Cardiac fibroblast (primary cell): ENCODE results near the gene PPP1R3G.
"Not testable (repeated sequence)": the region's sequence is repeated elsewhere in the genome, so short reads cannot be mapped to it uniquely, and the experiment has no call there.

Experiments
- DNase-seq, 2 donors: peaks; one replicate each; pipeline versions ENCODE4 v3.0.0 to v3.0.0-alpha.2; 2010; ENCODE audit warnings: low read depth in 2 of 2
- H3K4me3 ChIP-seq, 2 donors: replicated peaks in 1 of 2; 1 replicate in 1 of 2; 2 replicates in 1 of 2; pipeline ENCODE4 v1.5.1; 2011; ENCODE audit warnings: low read depth in 2 of 2, low read length in 2 of 2, mild to moderate bottlenecking in 2 of 2, moderate library complexity in 1 of 2
- CTCF ChIP-seq: IDR thresholded peaks from one replicate; pipeline ENCODE4 v1.5.1; 2011; ENCODE audit warnings: low read depth, mild to moderate bottlenecking, low read length, inconsistent platforms

The PPP1R3G gene

GRCh38 chr6:5112066-5112799 lies 27.1 kb downstream of the PPP1R3G start:
- no peak for TF ChIP-seq CTCF
- peak; percentile 48 to 84 for DNase-seq

GRCh38 chr6:5113096-5113495 lies 28.0 kb downstream of the PPP1R3G start:
- TF ChIP-seq CTCF, result no peak

More at GRCh38 chr6:5112066-5112799, 27.1 kb downstream of the PPP1R3G start:
- no peak overlapping the region for H3K4me3 ChIP-seq

GRCh38 chr6:5115168-5115567 lies 30.0 kb downstream of the PPP1R3G start:
- peak; percentile 44 for TF ChIP-seq CTCF
- peak; percentile 40 to 67 for DNase-seq
- H3K4me3 ChIP-seq, result no peak overlapping the region

More at GRCh38 chr6:5113096-5113495, 28.0 kb downstream of the PPP1R3G start:
- DNase-seq, result no peak
- no peak overlapping the region for H3K4me3 ChIP-seq

GRCh38 chr6:5116243-5116991 lies 31.3 kb downstream of the PPP1R3G start:
- no peak for DNase-seq
- TF ChIP-seq CTCF, result no peak
- H3K4me3 ChIP-seq, result no peak overlapping the region

- H3K4me3 ChIP-seq, result no peak overlapping the region
- no peak for TF ChIP-seq CTCF
- DNase-seq, result no peak
Observed at GRCh38 chr6:5119090-5119951, 34.2 kb downstream of the PPP1R3G start.

- TF ChIP-seq CTCF, result no peak
- no peak overlapping the region for H3K4me3 ChIP-seq
- no peak for DNase-seq
Observed at GRCh38 chr6:5120011-5120410, 34.9 kb downstream of the PPP1R3G start.

GRCh38 chr6:5120543-5120942 lies 35.4 kb downstream of the PPP1R3G start:
- not testable (repeated sequence) for DNase-seq, H3K4me3 ChIP-seq
